ENCODE data around the gene CEP350. TPM values are rescaled to one million over a fixed set of nuclear protein-coding genes. Genes with fewer than 3 reads are reported as not detected.

CEP350 gene
- total RNA-seq, 1 experiment from 2014 or later, result 39.7 TPM

DNA sequence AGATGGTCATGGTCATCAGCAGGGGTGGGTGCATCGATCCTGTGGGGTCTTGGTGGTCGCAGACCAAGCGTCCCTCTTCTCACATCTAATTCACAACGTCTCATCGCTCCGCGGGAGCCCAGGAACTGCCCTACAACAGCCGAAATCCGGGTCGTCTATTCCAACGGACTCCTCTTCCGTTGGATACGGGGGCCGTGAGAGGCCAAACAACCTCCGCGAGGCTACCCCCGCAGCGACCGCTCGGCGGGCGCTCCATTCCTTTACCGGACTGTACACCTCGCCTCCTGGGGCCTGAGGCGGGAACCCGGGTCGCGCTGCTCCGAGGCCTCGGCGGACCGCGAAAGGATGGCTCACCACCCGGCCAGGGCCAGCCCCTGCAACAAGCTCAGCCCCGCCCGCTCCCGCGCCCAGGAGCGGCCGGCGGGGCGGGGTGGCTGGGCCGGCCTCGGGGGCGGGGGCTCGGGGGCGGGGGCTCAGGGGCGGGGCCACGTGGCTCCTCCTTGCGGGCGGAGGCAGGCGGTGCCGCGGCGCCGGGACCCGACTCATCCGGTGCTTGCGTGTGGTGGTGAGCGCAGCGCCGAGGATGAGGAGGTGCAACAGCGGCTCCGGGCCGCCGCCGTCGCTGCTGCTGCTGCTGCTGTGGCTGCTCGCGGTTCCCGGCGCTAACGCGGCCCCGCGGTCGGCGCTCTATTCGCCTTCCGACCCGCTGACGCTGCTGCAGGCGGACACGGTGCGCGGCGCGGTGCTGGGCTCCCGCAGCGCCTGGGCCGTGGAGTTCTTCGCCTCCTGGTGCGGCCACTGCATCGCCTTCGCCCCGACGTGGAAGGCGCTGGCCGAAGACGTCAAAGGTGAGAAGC is 199.9 kb downstream of the CEP350 start, which contains the start of gene QSOX1:
Gene QSOX1, plus strand, starts transcription at position 545 of the 857 bp plus-strand sequence. Its CDS starts 39 bp downstream, at position 584.
- peak; percentile 83 for DNase-seq (ENCODE audit: low read depth)

GRCh38 chr1:180155182-180155682 is 200.6 kb downstream of the CEP350 start:
- no peak for DNase-seq (ENCODE audit: low read depth)

DNA sequence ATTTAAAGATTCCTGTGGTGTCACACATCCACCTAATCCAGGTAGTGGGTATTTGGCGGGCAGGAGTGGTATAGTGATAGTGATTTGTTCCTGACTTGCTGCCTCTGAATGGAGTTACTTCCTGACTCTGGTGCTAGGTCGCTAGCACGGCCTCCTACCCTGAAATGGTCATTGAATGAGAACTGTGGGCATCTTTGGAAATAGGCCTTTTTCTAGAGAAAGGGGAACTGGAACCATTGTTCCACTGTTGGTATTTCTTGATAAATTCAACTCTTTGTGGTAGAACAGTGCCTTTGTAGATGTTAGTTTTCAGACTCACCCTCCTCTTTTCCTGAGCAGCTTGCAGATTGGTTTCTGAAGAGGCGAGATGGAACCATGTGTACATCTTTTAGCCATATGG is 201.6 kb downstream of the CEP350 start:
- no peak for DNase-seq (ENCODE audit: low read depth)

DNA sequence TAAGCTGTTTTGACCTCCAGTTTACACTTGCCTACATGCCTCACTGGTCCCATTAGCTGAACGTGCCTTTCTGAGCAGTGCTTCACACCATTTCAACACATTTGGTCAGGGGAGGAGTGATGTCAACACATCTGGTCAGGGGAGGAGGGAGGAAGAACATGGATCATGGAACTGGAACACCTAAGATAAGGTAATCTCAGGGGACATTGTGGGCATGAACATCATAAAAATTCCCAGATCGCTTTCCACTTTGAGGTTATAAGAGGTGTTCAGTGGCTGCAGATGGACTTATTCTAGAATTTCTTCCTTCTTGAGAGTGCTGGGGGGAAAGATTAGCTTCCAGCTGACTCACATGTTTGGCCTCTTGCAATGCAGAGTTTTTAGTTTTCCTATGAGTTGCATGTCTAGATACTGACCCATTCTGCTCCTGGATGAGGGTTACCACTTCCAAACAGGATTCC is 202.1 kb downstream of the CEP350 start:
- peak; percentile 69 for DNase-seq (ENCODE audit: low read depth)

DNA sequence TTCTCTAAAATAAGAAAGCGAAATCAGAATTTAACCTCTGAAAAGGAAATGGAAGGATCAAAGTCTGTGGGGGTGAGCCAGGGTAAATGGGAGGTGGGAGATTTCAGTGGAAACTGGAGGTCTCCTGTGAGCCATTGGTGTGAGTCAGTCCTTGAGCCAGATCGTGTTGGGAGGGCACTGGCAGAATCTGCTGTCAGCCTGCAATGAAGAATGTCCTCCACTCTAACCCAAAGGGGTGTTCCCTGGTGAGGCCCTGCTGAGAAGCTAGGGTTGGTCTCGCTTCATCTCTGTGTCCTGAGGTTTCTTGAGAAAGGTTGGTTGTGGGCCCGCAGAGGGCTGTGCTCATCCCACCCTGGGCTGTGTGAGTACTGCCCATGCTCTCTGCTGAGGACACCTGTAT is 202.5 kb downstream of the CEP350 start:
- peak; percentile 55 for DNase-seq (ENCODE audit: low read depth)

GRCh38 chr1:180157576-180158057 is 203.0 kb downstream of the CEP350 start:
- DNase-seq (ENCODE audit: low read depth), result no peak

- no peak for DNase-seq (ENCODE audit: low read depth)
These were observed 203.8 kb downstream of the CEP350 start for GRCh38 chr1:180158149-180159147.

DNA sequence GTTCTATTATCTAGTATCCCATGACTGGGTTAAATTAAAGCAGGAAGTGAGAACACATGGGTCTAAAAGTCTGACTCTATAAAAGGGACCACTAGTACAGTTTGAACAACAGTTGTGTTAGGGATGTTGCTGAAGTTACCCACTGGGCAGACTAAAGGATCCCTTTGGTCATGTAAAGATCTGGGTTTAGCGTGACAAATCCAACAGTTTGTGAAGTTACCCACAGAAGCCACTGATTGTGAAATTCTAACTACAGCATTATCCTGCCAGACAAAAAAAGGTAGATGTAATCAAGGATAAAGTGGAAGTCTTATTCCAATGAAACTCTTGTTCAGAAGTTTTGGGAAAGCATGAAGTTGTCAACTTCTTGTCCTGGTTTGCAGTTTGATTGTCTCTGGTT is 205.7 kb downstream of the CEP350 start:
- no peak for DNase-seq (ENCODE audit: low read depth)

DNA sequence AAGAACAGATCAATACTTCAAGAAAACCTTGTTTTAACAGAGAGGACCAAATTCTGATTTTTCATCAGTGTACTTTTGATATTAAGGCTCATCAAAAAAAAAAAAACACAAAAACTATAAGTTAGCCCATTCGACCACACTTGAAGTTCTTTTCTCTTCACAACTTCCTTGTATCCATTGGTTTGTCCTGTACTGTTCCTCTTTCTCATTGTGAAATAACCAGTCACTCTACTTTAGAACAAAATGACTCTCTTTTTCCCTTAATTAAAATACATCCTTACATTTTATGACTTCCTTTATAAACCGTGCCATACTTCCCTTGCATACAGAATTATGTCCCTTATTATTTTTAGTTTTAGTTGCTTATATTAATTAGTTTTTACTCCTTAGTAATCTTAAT is 208.4 kb downstream of the CEP350 start:
- no peak for DNase-seq (ENCODE audit: low read depth)

Other genes starting within 250 kb of the CEP350 start
- not detected in 2 replicates for gene FAM163A, start 211.5 kb upstream of the CEP350 start, total RNA-seq (2014; rRNA removed)
- 85.0 and 87.5 TPM in 2 replicates for gene TOR1AIP2, start 77.0 kb upstream of the CEP350 start, total RNA-seq (2014; rRNA removed)
- gene TOR1AIP1, start 72.5 kb upstream of the CEP350 start, total RNA-seq (2014; rRNA removed), result 50.9 and 54.8 TPM in 2 replicates
- 168 and 254 TPM in 2 replicates for gene QSOX1, start 200.1 kb downstream of the CEP350 start, total RNA-seq (2014; rRNA removed)

Data from LHCN-M2 (cell line).